ENCODE measurements around the gene ETV1. TPM values are rescaled to one million over a fixed set of nuclear protein-coding genes. Genes with fewer than 3 reads are reported as not detected.

ETV1 gene
- total RNA-seq, 1 experiment from 2014 or later = 23.3 TPM

DNA sequence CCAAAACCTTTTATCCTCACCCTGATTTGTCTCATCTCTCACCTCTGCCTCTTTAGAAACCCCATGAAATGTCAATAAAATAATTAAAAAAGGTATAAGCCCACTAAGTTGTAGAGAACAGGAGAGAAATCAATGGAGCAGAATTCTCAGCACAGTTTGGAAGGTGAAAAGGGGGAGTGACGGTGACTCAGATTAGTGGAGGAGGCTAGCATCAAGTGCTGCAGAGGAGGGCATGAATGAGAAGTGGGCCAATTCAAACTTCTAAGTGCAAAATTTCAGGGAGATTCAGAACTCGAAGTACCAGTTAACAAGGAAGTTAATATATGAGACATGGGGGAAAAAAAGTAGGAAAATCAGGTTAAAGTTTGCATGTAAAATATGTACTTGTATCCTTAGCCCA, 34.9 kb upstream of the ETV1 start:
- H3K79me2 ChIP-seq (ENCODE audit: insufficient read depth, low read length) = no peaks in the 10 kb centered on the region
- ATAC-seq (no peak), DNase-seq (ENCODE audit: low read depth, low spot score) (no peak)
- BruUV-seq (replicated peaks) = no TSS peak
- POLR2A ChIA-PET = no interaction called here
- peaks cover 5 to 15% of the 10 kb centered on the region in 2 experiments; a peak in 3 of 4 replicates for H3K4me1 ChIP-seq (ENCODE audit: control insufficient read depth in 1 of 2, insufficient read depth in 2 of 2, low read length in 2 of 2)
- TF ChIP-seq ELF1 (IDR thresholded peaks at IDR 0.05; ENCODE audit: borderline replicate concordance, low read depth) = no peak
- no peak for TF ChIP-seq TCF7L2 (IDR thresholded peaks at IDR 0.05; ENCODE audit: borderline replicate concordance, extremely low read depth, insufficient read depth, insufficient read length)
- TF ChIP-seq, protein P1, sequence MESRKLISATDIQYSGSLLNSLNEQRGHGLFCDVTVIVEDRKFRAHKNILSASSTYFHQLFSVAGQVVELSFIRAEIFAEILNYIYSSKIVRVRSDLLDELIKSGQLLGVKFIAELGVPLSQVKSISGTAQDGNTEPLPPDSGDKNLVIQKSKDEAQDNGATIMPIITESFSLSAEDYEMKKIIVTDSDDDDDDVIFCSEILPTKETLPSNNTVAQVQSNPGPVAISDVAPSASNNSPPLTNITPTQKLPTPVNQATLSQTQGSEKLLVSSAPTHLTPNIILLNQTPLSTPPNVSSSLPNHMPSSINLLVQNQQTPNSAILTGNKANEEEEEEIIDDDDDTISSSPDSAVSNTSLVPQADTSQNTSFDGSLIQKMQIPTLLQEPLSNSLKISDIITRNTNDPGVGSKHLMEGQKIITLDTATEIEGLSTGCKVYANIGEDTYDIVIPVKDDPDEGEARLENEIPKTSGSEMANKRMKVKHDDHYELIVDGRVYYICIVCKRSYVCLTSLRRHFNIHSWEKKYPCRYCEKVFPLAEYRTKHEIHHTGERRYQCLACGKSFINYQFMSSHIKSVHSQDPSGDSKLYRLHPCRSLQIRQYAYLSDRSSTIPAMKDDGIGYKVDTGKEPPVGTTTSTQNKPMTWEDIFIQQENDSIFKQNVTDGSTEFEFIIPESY (IDR thresholded peaks at IDR 0.05; ENCODE audit: extremely low read depth, insufficient replicate concordance, low read length) = no peak
- TF ChIP-seq EGR1 (IDR thresholded peaks at IDR 0.05; ENCODE audit: low read depth) = no peak
- no peak for TF ChIP-seq EZH2 (IDR thresholded peaks at IDR 0.05)
- TF ChIP-seq ZFX (IDR thresholded peaks at IDR 0.05) = no peak
- TF ChIP-seq, protein P2, sequence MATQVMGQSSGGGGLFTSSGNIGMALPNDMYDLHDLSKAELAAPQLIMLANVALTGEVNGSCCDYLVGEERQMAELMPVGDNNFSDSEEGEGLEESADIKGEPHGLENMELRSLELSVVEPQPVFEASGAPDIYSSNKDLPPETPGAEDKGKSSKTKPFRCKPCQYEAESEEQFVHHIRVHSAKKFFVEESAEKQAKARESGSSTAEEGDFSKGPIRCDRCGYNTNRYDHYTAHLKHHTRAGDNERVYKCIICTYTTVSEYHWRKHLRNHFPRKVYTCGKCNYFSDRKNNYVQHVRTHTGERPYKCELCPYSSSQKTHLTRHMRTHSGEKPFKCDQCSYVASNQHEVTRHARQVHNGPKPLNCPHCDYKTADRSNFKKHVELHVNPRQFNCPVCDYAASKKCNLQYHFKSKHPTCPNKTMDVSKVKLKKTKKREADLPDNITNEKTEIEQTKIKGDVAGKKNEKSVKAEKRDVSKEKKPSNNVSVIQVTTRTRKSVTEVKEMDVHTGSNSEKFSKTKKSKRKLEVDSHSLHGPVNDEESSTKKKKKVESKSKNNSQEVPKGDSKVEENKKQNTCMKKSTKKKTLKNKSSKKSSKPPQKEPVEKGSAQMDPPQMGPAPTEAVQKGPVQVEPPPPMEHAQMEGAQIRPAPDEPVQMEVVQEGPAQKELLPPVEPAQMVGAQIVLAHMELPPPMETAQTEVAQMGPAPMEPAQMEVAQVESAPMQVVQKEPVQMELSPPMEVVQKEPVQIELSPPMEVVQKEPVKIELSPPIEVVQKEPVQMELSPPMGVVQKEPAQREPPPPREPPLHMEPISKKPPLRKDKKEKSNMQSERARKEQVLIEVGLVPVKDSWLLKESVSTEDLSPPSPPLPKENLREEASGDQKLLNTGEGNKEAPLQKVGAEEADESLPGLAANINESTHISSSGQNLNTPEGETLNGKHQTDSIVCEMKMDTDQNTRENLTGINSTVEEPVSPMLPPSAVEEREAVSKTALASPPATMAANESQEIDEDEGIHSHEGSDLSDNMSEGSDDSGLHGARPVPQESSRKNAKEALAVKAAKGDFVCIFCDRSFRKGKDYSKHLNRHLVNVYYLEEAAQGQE (IDR thresholded peaks at IDR 0.05; ENCODE audit: low read depth) = no peak
- TF ChIP-seq JUND (IDR thresholded peaks at IDR 0.05) = no peak
- TF ChIP-seq FOSL1 (IDR thresholded peaks at IDR 0.05; ENCODE audit: low read depth) = no peak
- TF ChIP-seq CBX3 (IDR thresholded peaks at IDR 0.05; ENCODE audit: low read depth) = no peak
- TF ChIP-seq, protein P3, sequence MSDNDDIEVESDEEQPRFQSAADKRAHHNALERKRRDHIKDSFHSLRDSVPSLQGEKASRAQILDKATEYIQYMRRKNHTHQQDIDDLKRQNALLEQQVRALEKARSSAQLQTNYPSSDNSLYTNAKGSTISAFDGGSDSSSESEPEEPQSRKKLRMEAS (IDR thresholded peaks at IDR 0.05) = no peak
- no peak for TF ChIP-seq SIN3A (IDR thresholded peaks at IDR 0.05; ENCODE audit: low read depth)
- no peak for TF ChIP-seq YY1 (IDR thresholded peaks at IDR 0.05; ENCODE audit: extremely low read depth, insufficient replicate concordance, low read depth, low read length)
- no peak for TF ChIP-seq POLR2A (IDR thresholded peaks at IDR 0.05; ENCODE audit: borderline replicate concordance, extremely low read depth, insufficient read depth, insufficient read length)
- TF ChIP-seq POLR2AphosphoS5 (IDR thresholded peaks at IDR 0.05; ENCODE audit: low read depth, low read length) = no peak
- no peaks in the 10 kb centered on the region for H4K20me1 ChIP-seq (ENCODE audit: insufficient read depth)
- no peaks in the 10 kb centered on the region for H3K27me3 ChIP-seq (ENCODE audit: insufficient read depth, low read length)
- no peak overlapping the region for H2AFZ ChIP-seq (ENCODE audit: low read depth, low read length, poor library complexity, severe bottlenecking)
- H3K27ac ChIP-seq (ENCODE audit: low read depth, low read length) = no peak overlapping the region
- H3K9me2 ChIP-seq (ENCODE audit: insufficient read depth) = no peaks in the 10 kb centered on the region; the same call in 1 of the 2 replicates
- no peaks in the 10 kb centered on the region for H3K36me3 ChIP-seq (ENCODE audit: control insufficient read depth in 1 of 2, insufficient read depth in 2 of 2, low read length in 2 of 2)
- no peaks in the 10 kb centered on the region for H3K9me3 ChIP-seq (ENCODE audit: control insufficient read depth in 1 of 2, insufficient read depth in 1 of 2, low read depth in 1 of 2, low read length in 2 of 2)
- no peak overlapping the region for H3K4me2 ChIP-seq (ENCODE audit: low read length)
- intact Hi-C loops (cut with micrococcal nuclease) = no loop called here
- no peak overlapping the region for H3K4me3 ChIP-seq (replicated peaks in 1 of 2; ENCODE audit: low read depth in 1 of 2, low read length in 2 of 2)
- RAD21 ChIA-PET (ENCODE audit: low non-redundant PET in 1 of 2, low total read pairs in 2 of 2, uncharacterized antibody in 2 of 2, unreplicated experiment in 2 of 2) = no interaction called here
- H3K9ac ChIP-seq (ENCODE audit: low read length) = no peak overlapping the region
- CTCF ChIA-PET = no interaction called here
